HG02973 (cell line): ENCODE measurements around the gene IQCF5.
"Not testable (repeated sequence)": the region's sequence is repeated elsewhere in the genome, so short reads cannot be mapped to it uniquely, and the experiment has no call there.

Experiments used
- ATAC-seq: cut with Tn5 transposase; IDR thresholded peaks from one replicate; pipeline ENCODE4 v1.9.1; 2021; ENCODE audit warnings: moderate library complexity; ENCODE audit not compliant: unreplicated experiment

Gene IQCF5

GRCh38 chr3:51875501-51875900 lies at the start of gene IQCF5:
Gene IQCF5, minus strand, starts transcription at chr3:51875601. Its CDS starts 70 bp downstream, at chr3:51875531.
- no peak for ATAC-seq

DNA sequence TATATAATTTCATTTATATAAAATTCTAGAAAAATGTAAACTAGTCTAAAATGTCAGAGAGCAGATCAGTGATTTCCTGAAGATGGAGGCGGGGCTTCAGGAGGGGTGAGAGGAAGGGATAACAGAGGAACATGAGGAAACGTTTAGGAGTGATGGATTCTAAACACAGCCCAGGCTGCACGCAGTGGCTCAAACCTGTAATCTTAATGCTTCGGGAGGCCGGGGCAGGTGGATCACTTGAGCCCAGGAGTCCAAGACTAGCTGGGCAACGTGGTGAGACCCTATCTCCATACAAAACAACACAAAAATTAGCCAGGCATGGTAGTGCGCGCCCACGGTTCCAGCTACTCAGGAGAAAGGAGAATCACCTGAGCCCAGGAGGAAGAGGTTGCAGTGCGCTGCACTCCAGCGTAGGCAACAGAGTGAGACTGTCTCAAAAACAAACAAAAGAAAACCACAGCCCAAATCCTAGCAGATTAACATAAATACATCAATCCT lies 45.7 kb upstream of the IQCF5 start:
- no peak for ATAC-seq

- no peak for ATAC-seq
Measured at GRCh38 chr3:51916418-51916817, 41.0 kb upstream of the IQCF5 start.

DNA sequence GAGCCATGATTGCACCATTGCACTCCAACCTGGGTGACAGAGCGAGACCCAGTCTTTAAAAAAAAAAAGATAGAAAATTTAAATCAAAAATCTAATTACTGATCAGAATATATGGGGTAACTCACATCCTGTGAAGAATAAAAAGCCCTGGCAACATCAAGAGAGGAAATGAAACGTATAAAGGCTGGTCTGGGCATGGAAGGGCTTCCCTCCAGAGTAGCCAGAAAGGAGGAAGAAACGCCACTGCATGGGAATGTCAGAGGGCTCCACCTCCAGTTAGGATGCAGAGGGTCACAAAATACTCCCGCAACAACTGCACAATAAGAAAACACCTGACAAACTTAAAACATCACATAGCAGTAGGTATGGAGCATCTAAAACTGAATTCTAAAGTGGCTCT lies 32.6 kb upstream of the IQCF5 start:
- no peak for ATAC-seq

DNA sequence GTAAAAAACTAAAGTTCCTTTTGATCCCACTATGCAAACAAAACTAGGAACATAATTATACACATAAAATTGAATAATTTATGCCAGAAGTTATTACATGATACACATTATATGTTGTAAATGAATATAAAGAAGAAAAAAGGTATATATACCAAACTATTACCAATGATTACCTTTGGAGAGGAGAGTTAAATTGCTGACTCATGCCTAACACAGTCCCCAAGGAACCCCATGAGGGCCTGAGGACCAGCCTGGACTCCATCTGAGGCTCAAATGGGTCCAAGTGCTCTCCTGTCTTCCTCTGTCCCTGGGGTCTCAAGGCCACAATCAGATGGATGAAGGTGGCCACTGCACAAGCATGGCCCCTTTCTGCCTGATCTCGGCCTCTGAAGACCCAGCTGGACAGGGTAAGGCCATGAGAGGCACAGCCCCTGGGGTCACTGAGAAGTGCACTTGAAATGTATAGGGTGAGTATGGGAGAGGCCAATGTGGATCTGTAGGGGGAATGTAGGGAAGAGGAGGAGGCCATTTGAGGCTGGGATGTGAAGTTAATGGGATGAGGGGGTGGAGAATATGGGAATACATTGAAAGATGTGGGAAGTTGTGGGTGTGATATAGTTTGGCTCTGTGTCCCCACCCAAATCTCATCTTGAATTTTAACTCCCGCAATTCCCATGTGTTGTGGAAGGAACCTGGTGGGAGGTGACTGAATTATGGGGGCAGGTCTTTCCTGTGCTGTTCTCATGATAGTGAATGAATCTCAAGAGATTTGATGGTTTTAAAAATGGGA lies 28.8 kb upstream of the IQCF5 start:
- ATAC-seq, result no peak

DNA sequence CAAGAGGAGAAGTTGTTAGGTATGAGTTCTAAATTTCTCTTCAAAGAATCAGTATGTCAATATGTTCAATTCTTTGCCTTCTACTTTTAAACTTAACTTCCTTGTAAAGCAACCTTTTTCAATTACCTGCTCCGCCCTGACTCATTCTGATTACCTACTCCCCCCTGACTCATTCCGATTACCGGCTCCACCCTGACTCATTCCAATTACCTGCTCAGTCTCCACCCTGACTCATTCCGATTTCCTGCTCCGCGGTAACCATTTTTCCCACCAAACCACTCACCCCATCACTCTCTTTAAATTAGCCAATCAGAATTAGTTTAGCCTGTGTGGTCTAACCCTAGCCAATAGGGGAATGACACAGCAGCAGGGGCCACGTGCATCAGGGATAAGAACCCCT lies 27.0 kb upstream of the IQCF5 start:
- not testable (repeated sequence) for ATAC-seq

DNA sequence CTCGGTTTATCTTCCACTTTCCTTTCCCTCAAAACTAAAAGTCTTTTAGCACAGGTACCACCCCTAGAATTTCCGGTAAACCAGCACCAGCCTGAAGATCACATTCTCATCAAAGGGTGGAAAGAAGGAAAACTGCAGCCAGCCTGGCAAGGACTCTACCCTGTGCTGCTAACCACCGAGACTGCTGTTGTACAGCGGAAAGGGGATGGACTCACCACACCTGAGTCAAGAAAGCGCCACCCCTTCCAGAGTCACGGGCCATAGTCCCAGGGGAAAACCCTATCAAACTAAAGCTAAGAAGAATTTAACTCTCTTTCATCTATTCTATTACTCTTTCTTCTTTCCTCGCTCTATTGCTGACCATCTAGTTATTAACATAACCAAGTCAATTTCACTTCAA lies 24.6 kb upstream of the IQCF5 start:
- ATAC-seq, result not testable (repeated sequence)

DNA sequence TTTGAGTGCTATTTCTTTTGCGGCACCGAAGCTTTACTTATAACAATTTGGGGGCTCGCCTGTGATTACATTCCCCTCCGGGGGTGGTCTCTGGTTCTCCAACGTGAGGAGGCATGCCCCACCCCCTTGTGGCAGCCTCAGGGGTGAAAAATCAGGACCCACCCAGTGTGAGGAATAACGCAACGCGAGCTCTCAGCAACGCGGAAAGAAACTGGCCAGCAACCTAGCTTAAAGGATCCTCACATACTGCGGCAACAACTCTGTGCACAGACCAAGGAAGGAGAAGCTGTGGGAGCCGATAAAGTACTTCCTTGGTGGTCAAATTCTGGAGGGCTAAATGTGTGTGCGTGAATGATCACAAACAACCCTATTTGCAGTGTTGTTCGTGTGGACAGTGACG lies 22.0 kb upstream of the IQCF5 start:
- ATAC-seq, result no peak

GRCh38 chr3:51896607-51897305 lies 21.4 kb upstream of the IQCF5 start:
- no peak for ATAC-seq

DNA sequence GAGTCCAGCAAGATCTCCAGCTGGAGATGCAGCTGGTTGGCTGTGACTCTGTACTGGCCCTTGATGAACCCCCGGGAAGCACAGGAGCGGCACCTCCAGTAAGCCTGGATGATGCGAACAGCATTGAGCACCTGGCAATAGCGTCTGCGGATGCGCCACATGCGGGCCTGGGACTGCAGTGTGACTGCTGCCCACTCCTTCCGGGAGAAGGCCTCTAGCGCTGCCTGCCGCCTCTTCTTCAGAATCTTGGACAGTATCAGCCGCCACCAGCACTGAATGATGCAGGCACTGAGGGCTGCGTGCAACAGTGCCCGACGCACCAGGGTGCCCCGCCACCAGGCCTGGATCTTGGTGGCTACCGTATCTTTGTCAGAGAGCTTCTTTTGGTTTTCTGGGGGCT lies 19.5 kb upstream of the IQCF5 start:
- no peak for ATAC-seq

DNA sequence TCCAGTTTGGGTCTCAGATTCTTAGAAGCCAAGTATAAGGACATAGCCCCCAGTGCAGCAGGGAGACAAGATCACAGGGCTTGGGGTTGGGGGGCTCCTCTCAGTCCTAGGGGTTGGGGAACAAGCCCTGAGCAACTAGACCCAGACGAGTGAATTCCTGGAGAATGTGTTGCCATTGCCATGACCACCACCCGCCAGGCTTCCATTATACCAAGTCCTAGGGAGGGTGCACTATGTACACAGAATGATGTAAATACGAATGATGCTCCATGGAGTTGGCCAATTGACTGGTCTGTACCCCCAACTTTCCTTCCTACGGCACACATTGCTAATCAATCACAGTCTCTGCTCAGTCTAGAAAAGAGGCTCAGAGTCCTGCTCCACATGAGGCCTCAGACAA lies 19.0 kb upstream of the IQCF5 start:
- no peak for ATAC-seq

- no peak for ATAC-seq
Measured at GRCh38 chr3:51891242-51892039, 16.0 kb upstream of the IQCF5 start.

- no peak for ATAC-seq
Measured at GRCh38 chr3:51888463-51889105, 13.2 kb upstream of the IQCF5 start.

GRCh38 chr3:51887620-51888019 lies 12.2 kb upstream of the IQCF5 start:
- ATAC-seq, result no peak

DNA sequence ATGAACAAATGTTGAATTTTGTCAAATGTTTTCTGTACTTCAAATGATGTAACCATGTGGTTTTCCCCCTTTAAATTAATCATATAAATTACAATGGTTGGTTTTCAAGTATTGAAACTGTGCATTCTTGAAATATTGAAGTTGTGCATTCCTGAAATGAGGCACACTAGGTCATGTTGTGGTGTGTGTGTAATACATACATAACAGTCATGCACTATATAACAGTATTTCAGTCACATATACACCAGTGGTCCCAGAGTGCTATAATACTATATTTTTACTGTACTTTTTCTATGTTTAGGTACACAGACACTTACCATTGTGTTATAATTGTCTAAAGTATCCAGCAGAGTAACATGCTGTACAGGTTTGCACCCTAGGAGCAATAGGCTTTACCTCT lies 11.0 kb upstream of the IQCF5 start:
- no peak for ATAC-seq

DNA sequence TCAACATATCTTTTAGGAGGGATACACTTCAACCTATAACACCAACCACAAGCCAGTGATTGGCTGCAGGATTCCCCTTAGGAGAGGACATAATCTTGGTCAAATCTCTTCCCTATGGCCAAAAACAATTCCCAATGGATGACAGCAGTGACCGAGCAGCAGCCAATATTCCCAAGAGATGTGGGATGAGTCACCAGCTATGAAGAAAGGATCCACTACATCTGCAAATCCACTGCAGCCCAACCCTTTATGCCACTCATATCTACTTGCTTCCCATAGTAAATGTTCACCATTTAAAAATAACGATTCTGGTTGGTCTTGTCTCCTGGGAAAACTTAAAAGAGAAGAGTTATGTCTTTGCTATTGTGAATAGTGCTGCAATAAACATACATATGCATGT lies 4.5 kb upstream of the IQCF5 start:
- ATAC-seq, result no peak

DNA sequence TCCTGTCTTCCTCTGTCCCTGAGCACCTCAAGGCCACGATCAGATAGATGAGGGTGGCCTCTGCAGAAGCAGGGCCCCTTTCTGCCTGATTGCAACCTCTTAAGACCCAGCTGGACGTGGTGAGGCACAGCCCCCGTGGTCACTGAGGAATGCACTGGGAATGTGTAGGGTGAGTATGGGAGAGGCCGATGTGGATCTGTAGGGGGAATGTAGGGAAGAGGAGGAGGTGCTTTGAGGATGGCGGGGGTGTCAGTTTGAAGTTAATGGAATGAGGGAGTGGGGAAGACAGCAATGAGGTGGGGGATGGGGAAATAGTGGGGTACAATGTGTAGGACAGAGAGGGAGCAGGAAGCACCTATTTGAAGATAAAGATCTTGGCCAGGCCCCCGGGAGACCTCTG lies 785 bp upstream of the IQCF5 start:
- no peak for ATAC-seq

DNA sequence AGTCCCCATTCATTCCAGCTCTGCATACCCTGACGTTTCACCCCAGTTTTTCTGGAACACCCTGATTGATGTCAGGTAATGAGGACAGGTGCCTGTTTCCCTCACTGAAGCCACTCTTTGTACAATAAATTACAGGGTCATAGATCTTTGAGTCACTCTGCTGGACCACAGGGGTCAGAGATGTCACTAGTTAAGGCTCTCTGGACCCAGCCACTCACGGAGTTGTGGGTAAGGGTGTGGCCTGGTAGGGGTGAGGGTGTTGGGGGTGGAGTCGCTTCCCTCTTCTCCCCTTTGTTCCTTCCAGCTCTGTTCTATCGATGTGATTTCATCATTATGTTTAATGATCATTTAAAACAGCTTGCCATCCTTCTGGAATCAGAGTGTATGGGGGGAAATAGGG lies 512 bp downstream of the IQCF5 start:
- no peak for ATAC-seq

DNA sequence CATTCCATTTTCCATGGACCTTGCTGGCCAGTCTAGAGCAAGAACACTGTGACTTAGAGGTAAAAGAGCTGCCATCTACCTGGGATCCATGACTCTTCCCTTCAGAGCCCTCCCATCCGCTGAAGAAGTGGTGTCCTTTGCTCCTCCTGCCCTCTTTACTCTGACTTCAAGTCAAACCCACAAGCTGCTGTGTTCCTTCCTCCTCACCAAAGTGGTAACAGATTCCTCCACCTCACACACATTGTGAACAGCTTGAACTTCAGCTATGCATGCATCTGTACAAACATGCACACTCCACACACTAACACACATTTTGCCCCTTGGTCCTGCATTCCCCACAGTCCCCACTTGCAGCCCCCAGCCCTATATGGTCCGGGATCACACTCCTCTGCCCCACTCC lies 990 bp downstream of the IQCF5 start:
- no peak for ATAC-seq

DNA sequence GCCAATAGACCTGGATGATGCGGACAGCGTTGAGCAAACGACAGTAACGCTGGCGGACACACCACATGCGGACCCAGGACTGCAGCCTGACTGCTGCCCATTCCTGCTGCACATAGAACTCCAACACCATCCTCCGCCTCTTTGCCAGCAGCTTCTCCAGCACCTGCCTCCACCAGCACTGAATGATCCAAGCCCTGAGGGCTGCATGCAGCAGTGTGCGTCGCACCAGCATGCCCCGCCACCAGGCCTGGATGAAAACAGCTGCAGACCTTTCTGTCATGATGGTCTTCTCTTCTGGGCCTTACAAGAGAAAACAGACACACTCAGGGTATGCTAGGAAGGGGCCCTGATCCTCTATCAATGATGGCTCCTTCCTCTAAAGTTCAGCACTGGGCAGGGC lies 1.5 kb downstream of the IQCF5 start:
- no peak for ATAC-seq

DNA sequence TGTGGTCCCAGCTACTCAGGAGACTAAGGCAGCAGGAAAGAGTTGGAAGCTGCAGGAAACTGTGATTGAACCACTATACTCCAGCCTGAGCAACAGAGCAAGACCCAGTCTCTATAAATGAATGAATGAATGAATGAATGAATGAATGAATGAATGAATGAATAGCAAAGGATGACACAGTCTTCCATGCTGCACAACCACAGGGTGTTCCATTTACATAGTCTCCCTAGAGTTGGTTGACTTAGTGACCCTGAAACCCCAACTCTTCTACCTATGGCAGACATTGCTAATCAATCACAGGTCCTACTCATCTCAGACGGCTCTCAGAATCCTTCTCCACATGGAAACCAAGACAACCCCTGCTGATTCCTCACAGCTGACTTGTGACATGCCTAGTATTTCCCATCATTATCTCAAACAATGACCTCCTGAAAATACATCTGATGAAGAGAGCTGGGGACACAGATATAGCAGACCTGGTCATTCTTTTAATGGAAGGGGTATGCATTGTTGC lies 2.1 kb downstream of the IQCF5 start:
- ATAC-seq, result no peak
